A549 (cell line): ENCODE results near the gene FDX2. TPM values are rescaled to one million over a fixed set of nuclear protein-coding genes. Genes with fewer than 3 reads are reported as not detected.

ENCODE experiments used
- ATAC-seq, 2 experiments: fragments of 200-7000 bp in 1 of 2; fragments of >200 bp in 1 of 2; cut with Nextera tagmentation in 1 of 2; cut with Tn5 transposase in 1 of 2; 3 replicates each; pipeline versions ENCODE4 v1.8.0 to v1.9.1; 2018 to 2020; ENCODE audit warnings: mild to moderate bottlenecking in 1 of 2, moderate library complexity in 1 of 2
- CTCF ChIA-PET: fragments of 300-600 bp; sonication (Branson Sonifier 250); formaldehyde crosslinking; extraction: SDS; loops from one replicate; lab custom pipeline; 2021; ENCODE audit warnings: antibody characterized with exemption, inconsistent platforms; lab: Yijun Ruan, JAX
- POLR2A ChIA-PET: fragments of 350-600 bp; formaldehyde crosslinking; extraction: SDS; loops from one replicate; lab custom pipeline; 2021; ENCODE audit warnings: antibody characterized with exemption, inconsistent platforms; lab: Yijun Ruan, JAX
- DNase-seq, 2 experiments: peaks; one replicate each; pipeline versions ENCODE4 v3.0.0 to v3.0.0-alpha.2; 2011 to 2016; ENCODE audit warnings: low read depth in 1 of 2, low spot score in 1 of 2
- FAIRE-seq: peaks from 2 replicates; lab custom pipeline; 2011; peaks lifted over from hg19 to GRCh38; lab: Jason Lieb, UNC
- H3K27ac ChIP-seq, 2 experiments: fragments of >200 bp; sonication (Bioruptor Twin); formaldehyde crosslinking; 3 replicates each; pipeline ENCODE4 v1.5.1; 2016 to 2017
- H3K4me1 ChIP-seq: fragments of >200 bp; sonication (Bioruptor Twin); formaldehyde crosslinking; 3 replicates; pipeline ENCODE4 v1.6.1; 2016
- H3K4me2 ChIP-seq: fragments of >200 bp; sonication (Bioruptor Twin); formaldehyde crosslinking; 3 replicates; pipeline ENCODE4 v1.6.1; 2016
- H3K4me3 ChIP-seq: fragments of >200 bp; sonication (Bioruptor Twin); formaldehyde crosslinking; 3 replicates; pipeline ENCODE4 v1.5.1; 2016
- H3K9me3 ChIP-seq: fragments of >200 bp; sonication (Bioruptor Twin); formaldehyde crosslinking; 3 replicates; pipeline ENCODE4 v1.6.1; 2016
- ATOH8 ChIP-seq: fragments of 250-450 bp; sonication (Bioruptor Pico); IDR thresholded peaks from 2 replicates; pipeline ENCODE4 v1.5.0; 2020; ENCODE audit warnings: low read depth, mild to moderate bottlenecking, moderate library complexity
- CBX2 ChIP-seq: fragments of 200-600 bp; sonication (generic); IDR thresholded peaks from 2 replicates; pipeline ENCODE4 v1.6.1; 2016; ENCODE audit warnings: low read depth, mild to moderate bottlenecking, borderline replicate concordance
- CEBPB ChIP-seq, 2 experiments: fragments of >200 bp in 1 of 2; sonication (Bioruptor Twin) in 1 of 2; formaldehyde crosslinking in 1 of 2; IDR thresholded peaks; 2 replicates each; pipeline ENCODE4 v1.6.1; 2012 to 2016
- CHD4 ChIP-seq: fragments of 200-600 bp; sonication (generic); IDR thresholded peaks from 2 replicates; pipeline ENCODE4 v1.6.1; 2016; ENCODE audit warnings: antibody characterized with exemption, mild to moderate bottlenecking, borderline replicate concordance
- CTCF ChIP-seq: fragments of >200 bp; sonication (Bioruptor Twin); formaldehyde crosslinking; IDR thresholded peaks from 3 replicates; pipeline ENCODE4 v1.5.1; 2016
- ELK1 ChIP-seq: fragments of 150-350 bp; IDR thresholded peaks from 2 replicates; pipeline ENCODE4 v1.6.1; 2014; ENCODE audit warnings: low read depth, mild to moderate bottlenecking, low read length
- HEYL ChIP-seq: fragments of 250-450 bp; sonication (Bioruptor Pico); IDR thresholded peaks from 2 replicates; pipeline ENCODE4 v1.8.0; 2021; ENCODE audit warnings: mild to moderate bottlenecking, moderate library complexity
- HOXA7 ChIP-seq: fragments of 250-450 bp; sonication (Bioruptor Pico); IDR thresholded peaks from 2 replicates; pipeline ENCODE4 v1.5.0; 2020; ENCODE audit warnings: mild to moderate bottlenecking, moderate library complexity
- HOXB5 ChIP-seq: fragments of 250-450 bp; sonication (Bioruptor Pico); IDR thresholded peaks from 2 replicates; pipeline ENCODE4 v1.5.0; 2020; ENCODE audit warnings: mild to moderate bottlenecking, moderate library complexity
- KDM1A ChIP-seq: fragments of 200-600 bp; sonication (generic); IDR thresholded peaks from 2 replicates; pipeline ENCODE4 v1.6.1; 2016; ENCODE audit warnings: low read depth, mild to moderate bottlenecking
- MAFK ChIP-seq: fragments of 450-650 bp; IDR thresholded peaks from 2 replicates; pipeline ENCODE4 v1.6.1; 2014; ENCODE audit not compliant: partially characterized antibody
- MAZ ChIP-seq: fragments of 150-350 bp; IDR thresholded peaks from 2 replicates; pipeline ENCODE4 v1.6.1; 2014; ENCODE audit warnings: antibody characterized with exemption, low read depth, low read length, borderline replicate concordance
- MYC ChIP-seq: IDR thresholded peaks from 2 replicates; pipeline ENCODE4 v1.6.1; 2012; ENCODE audit warnings: mild to moderate bottlenecking, inconsistent platforms, low read length, improper control_type of control experiment, borderline replicate concordance
- NR3C1 ChIP-seq: fragments of >200 bp; sonication (Bioruptor Twin); formaldehyde crosslinking; IDR thresholded peaks from 3 replicates; pipeline ENCODE4 v1.6.1; 2017
- PHF8 ChIP-seq: fragments of 200-600 bp; sonication (generic); IDR thresholded peaks from 2 replicates; pipeline ENCODE4 v1.6.1; 2016; ENCODE audit warnings: low read depth, mild to moderate bottlenecking, antibody characterized with exemption, moderate library complexity, borderline replicate concordance
- POLR2AphosphoS2 ChIP-seq: conservative IDR thresholded peaks from 2 replicates; pipeline ENCODE4 v1.6.1; 2012; ENCODE audit warnings: low read length, improper control_type of control experiment, inconsistent platforms
- RAD21 ChIP-seq, 2 experiments: fragments of >200 bp in 1 of 2; sonication (Bioruptor Twin) in 1 of 2; formaldehyde crosslinking in 1 of 2; IDR thresholded peaks in 1 of 2; conservative IDR thresholded peaks in 1 of 2; 2 replicates in 1 of 2; 3 replicates in 1 of 2; pipeline ENCODE4 v1.6.1; 2012 to 2018; ENCODE audit warnings: inconsistent platforms in 1 of 2
- RCOR1 ChIP-seq: fragments of 150-350 bp; IDR thresholded peaks from 2 replicates; pipeline ENCODE4 v1.6.1; 2014; ENCODE audit warnings: antibody characterized with exemption, low read length, low read depth
- RNF2 ChIP-seq: fragments of 200-600 bp; sonication (generic); IDR thresholded peaks from 2 replicates; pipeline ENCODE4 v1.6.1; 2016; ENCODE audit warnings: low read depth, mild to moderate bottlenecking, antibody characterized with exemption, moderate library complexity, borderline replicate concordance
- WGBS: methylation state at CpG from one replicate; pipeline ENCODE4 v1.1.6; 2017; ENCODE audit errors: missing lambda C conversion rate; 5-methylcytosine and 5-hydroxymethylcytosine counted together
- polyA plus RNA-seq, 4 experiments: library from polyadenylated mRNA; depleted of rRNA in 3 of 4; stranded (reverse); fragments of >200 nt; fragmentation: RNase III in 1 of 4; extraction: RNeasy Plus Mini Kit Qiagen cat#74134 plus additional on column Dnase treatment in 1 of 4; gene quantifications; 2 replicates in 3 of 4; 3 replicates in 1 of 4; pipeline ENCODE4 v1.2.3, GENCODE V29; 2011 to 2017
- TF ChIP-seq, protein P1 (sequence below): fragments of 200-600 bp; sonication (generic); IDR thresholded peaks from 2 replicates; pipeline ENCODE4 v1.6.1; 2016; ENCODE audit warnings: antibody characterized with exemption, mild to moderate bottlenecking, moderate library complexity

Gene FDX2
- polyA plus RNA-seq, 2 of the 4 experiments (the other 2 are of a cell fraction): 9.9 to 23.5 TPM

- FAIRE-seq (no peak), DNase-seq (no peak), ATAC-seq (no peak)
- 77% methylated on average over 6 of the region's 6 CpGs for WGBS
- no peak overlapping the region for H3K4me3 ChIP-seq
- ChIA-PET POLR2A (no interaction called here), CTCF (interaction anchor here (0.6 to 6.7 kb wide), 15 partner anchors 9 to 844 kb away, joined by 3 to 104 read pairs (median 4); partner anchors contain the start of genes ICAM5 and TYK2)
- TF ChIP-seq RNF2 (no peak), MAFK (no peak), RCOR1 (no peak), KDM1A (no peak), CEBPB (IDR thresholded peaks at IDR 0.05) (no peak), CBX2 (no peak), CTCF (no peak), PHF8 (no peak), HOXB5 (CRISPR knock-in tag) (no peak), CHD4 (no peak), HEYL (CRISPR knock-in tag) (no peak), MAZ (no peak), RAD21 (conservative IDR thresholded peaks at IDR 0.05 in 1 of 2, IDR thresholded peaks at IDR 0.05 in 1 of 2) (no peak), MYC (no peak), ATOH8 (no peak), POLR2AphosphoS2 (no peak), HOXA7 (CRISPR knock-in tag) (no peak), NR3C1 (no peak), ELK1 (no peak)
- TF ChIP-seq, protein P1, sequence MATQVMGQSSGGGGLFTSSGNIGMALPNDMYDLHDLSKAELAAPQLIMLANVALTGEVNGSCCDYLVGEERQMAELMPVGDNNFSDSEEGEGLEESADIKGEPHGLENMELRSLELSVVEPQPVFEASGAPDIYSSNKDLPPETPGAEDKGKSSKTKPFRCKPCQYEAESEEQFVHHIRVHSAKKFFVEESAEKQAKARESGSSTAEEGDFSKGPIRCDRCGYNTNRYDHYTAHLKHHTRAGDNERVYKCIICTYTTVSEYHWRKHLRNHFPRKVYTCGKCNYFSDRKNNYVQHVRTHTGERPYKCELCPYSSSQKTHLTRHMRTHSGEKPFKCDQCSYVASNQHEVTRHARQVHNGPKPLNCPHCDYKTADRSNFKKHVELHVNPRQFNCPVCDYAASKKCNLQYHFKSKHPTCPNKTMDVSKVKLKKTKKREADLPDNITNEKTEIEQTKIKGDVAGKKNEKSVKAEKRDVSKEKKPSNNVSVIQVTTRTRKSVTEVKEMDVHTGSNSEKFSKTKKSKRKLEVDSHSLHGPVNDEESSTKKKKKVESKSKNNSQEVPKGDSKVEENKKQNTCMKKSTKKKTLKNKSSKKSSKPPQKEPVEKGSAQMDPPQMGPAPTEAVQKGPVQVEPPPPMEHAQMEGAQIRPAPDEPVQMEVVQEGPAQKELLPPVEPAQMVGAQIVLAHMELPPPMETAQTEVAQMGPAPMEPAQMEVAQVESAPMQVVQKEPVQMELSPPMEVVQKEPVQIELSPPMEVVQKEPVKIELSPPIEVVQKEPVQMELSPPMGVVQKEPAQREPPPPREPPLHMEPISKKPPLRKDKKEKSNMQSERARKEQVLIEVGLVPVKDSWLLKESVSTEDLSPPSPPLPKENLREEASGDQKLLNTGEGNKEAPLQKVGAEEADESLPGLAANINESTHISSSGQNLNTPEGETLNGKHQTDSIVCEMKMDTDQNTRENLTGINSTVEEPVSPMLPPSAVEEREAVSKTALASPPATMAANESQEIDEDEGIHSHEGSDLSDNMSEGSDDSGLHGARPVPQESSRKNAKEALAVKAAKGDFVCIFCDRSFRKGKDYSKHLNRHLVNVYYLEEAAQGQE: no peak
- peaks cover 16% of the 10 kb centered on the region for H3K4me1 ChIP-seq
- no peak overlapping the region for H3K27ac ChIP-seq
- H3K9me3 ChIP-seq: no peaks in the 10 kb centered on the region
- H3K4me2 ChIP-seq: no peak overlapping the region
Measured at GRCh38 chr19:10268071-10268470, 47.7 kb downstream of the FDX2 start.
